ENCODE results near the gene PLOD3. TPM values are rescaled to one million over a fixed set of nuclear protein-coding genes. Genes with fewer than 3 reads are reported as not detected.
"Not testable (repeated sequence)": the region's sequence is repeated elsewhere in the genome, so short reads cannot be mapped to it uniquely, and the experiment has no call there.

The PLOD3 gene
- 10 to 100 TPM; 48.9 to 51.0 TPM for total RNA-seq

- peak within 1 kb of the TSS; percentile 88 for H3K27ac Mint-ChIP-seq
- POLR2A ChIA-PET = interaction anchor here (0.6 to 2.6 kb wide), 17 partner anchors 8 to 1135 kb away, joined by 3 to 36 read pairs (median 5); partner anchors contain the start of genes FIS1, IFT22, MOGAT3 and SRRT
- no peaks in the 10 kb centered on the region for H3K9me3 Mint-ChIP-seq
- peaks cover 22% of the 10 kb centered on the region for H3K4me1 Mint-ChIP-seq
- DNase-seq = peak; percentile 91
- no peaks in the 10 kb centered on the region for H3K27me3 Mint-ChIP-seq
- H3K4me3 Mint-ChIP-seq = peak within 1 kb of the TSS; percentile 90
- peaks cover 8% of the 10 kb centered on the region for H3K36me3 Mint-ChIP-seq
- ATAC-seq (ENCODE audit: low read depth) = peak; percentile 79
Observed at GRCh38 chr7:101217388-101218235, at the start of gene PLOD3, which contains the start of gene ZNHIT1. Gene PLOD3, minus strand, starts transcription at chr7:101217581. Its CDS starts 307 bp downstream, at chr7:101217274. Gene ZNHIT1, plus strand, starts transcription at chr7:101218165. Its CDS starts 31 bp downstream, at chr7:101218196.

- no peaks in the 10 kb centered on the region for H3K4me1 Mint-ChIP-seq
- ATAC-seq (ENCODE audit: low read depth) = no peak
- H3K9me3 Mint-ChIP-seq = no peaks in the 10 kb centered on the region
- H3K27ac Mint-ChIP-seq = no peak overlapping the region
- no peak overlapping the region for H3K4me3 Mint-ChIP-seq
- peaks cover 2% of the 10 kb centered on the region for H3K27me3 Mint-ChIP-seq
- H3K36me3 Mint-ChIP-seq = no peaks in the 10 kb centered on the region
- POLR2A ChIA-PET = no interaction called here
- no peak for DNase-seq
Observed at GRCh38 chr7:101265622-101266516, 48.5 kb upstream of the PLOD3 start.

GRCh38 chr7:101264102-101264706, 46.8 kb upstream of the PLOD3 start:
- POLR2A ChIA-PET, H3K4me3 Mint-ChIP-seq, H3K27me3 Mint-ChIP-seq: not testable (repeated sequence)

GRCh38 chr7:101258243-101258731, 40.9 kb upstream of the PLOD3 start:
- DNase-seq = no peak
- Mint-ChIP-seq H3K4me1 (no peaks in the 10 kb centered on the region), H3K27me3 (peaks cover 11% of the 10 kb centered on the region), H3K27ac (no peak overlapping the region), H3K36me3 (no peaks in the 10 kb centered on the region), H3K4me3 (no peak overlapping the region), H3K9me3 (no peaks in the 10 kb centered on the region)
- POLR2A ChIA-PET = no interaction called here
- ATAC-seq (ENCODE audit: low read depth) = no peak

More at GRCh38 chr7:101264102-101264706, 46.8 kb upstream of the PLOD3 start:
- H3K27ac Mint-ChIP-seq; H3K36me3 Mint-ChIP-seq; DNase-seq; ATAC-seq (ENCODE audit: low read depth); H3K4me1 Mint-ChIP-seq; H3K9me3 Mint-ChIP-seq: not testable (repeated sequence)

- H3K36me3 Mint-ChIP-seq = peaks cover 5% of the 10 kb centered on the region
- POLR2A ChIA-PET = no interaction called here
- no peaks in the 10 kb centered on the region for H3K9me3 Mint-ChIP-seq
- peaks cover 10% of the 10 kb centered on the region for H3K27me3 Mint-ChIP-seq
- H3K4me1 Mint-ChIP-seq = peaks cover 10% of the 10 kb centered on the region
- H3K4me3 Mint-ChIP-seq = no peak overlapping the region
- DNase-seq (no peak), ATAC-seq (ENCODE audit: low read depth) (no peak)
- no peak overlapping the region for H3K27ac Mint-ChIP-seq
Observed at GRCh38 chr7:101255796-101256195, 38.4 kb upstream of the PLOD3 start.

GRCh38 chr7:101253199-101253598, 35.8 kb upstream of the PLOD3 start:
- DNase-seq; H3K27me3 Mint-ChIP-seq; H3K36me3 Mint-ChIP-seq; H3K9me3 Mint-ChIP-seq; ATAC-seq (ENCODE audit: low read depth): not testable (repeated sequence)
- POLR2A ChIA-PET = interaction anchor here (1.2 to 2.4 kb wide), 4 partner anchors 9 to 168 kb away, joined by 3 to 13 read pairs (median 9); partner anchors contain the start of genes PLOD3, TRIM56 and ZNHIT1
- H3K27ac Mint-ChIP-seq = peak overlapping the region; percentile 98
- H3K4me3 Mint-ChIP-seq = peak overlapping the region; percentile 99
- peaks cover 18% of the 10 kb centered on the region for H3K4me1 Mint-ChIP-seq

GRCh38 chr7:101251871-101252659, 34.7 kb upstream of the PLOD3 start:
- DNase-seq (peak; percentile 99), ATAC-seq (ENCODE audit: low read depth) (peak; percentile 100)
- Mint-ChIP-seq H3K27me3 (peaks cover 5% of the 10 kb centered on the region), H3K4me1 (peaks cover 20% of the 10 kb centered on the region), H3K9me3 (no peaks in the 10 kb centered on the region), H3K36me3 (peaks cover 6% of the 10 kb centered on the region), H3K27ac (peak overlapping the region; percentile 98), H3K4me3 (peak overlapping the region; percentile 99)
- POLR2A ChIA-PET = interaction anchor here (1.0 to 2.4 kb wide), 6 partner anchors 9 to 167 kb away, joined by 3 to 13 read pairs (median 6); partner anchors contain the start of genes IFT22, PLOD3, SERPINE1 and TRIM56

- H3K4me1 Mint-ChIP-seq = peaks cover 27% of the 10 kb centered on the region
- H3K36me3 Mint-ChIP-seq = peaks cover 11% of the 10 kb centered on the region
- DNase-seq (no peak), ATAC-seq (ENCODE audit: low read depth) (no peak)
- no peaks in the 10 kb centered on the region for H3K9me3 Mint-ChIP-seq
- POLR2A ChIA-PET = interaction anchor here (0.6 to 0.7 kb wide), 3 partner anchors 9 to 41 kb away, joined by 4 read pairs; no protein-coding TSS in a partner anchor
- H3K27me3 Mint-ChIP-seq = peaks cover 3% of the 10 kb centered on the region
- H3K27ac Mint-ChIP-seq = no peak overlapping the region
- peak overlapping the region; percentile 99 for H3K4me3 Mint-ChIP-seq
Observed at GRCh38 chr7:101250324-101250723, 32.9 kb upstream of the PLOD3 start.

- DNase-seq = no peak
- peaks cover 2% of the 10 kb centered on the region for H3K27me3 Mint-ChIP-seq
- peaks cover 36% of the 10 kb centered on the region for H3K4me1 Mint-ChIP-seq
- POLR2A ChIA-PET = no interaction called here
- peaks cover 11% of the 10 kb centered on the region for H3K36me3 Mint-ChIP-seq
- H3K27ac Mint-ChIP-seq = peak overlapping the region; percentile 68
- H3K9me3 Mint-ChIP-seq = no peaks in the 10 kb centered on the region
- H3K4me3 Mint-ChIP-seq = no peak overlapping the region
- no peak for ATAC-seq (ENCODE audit: low read depth)
Observed at GRCh38 chr7:101248276-101248675, 30.9 kb upstream of the PLOD3 start.

- Mint-ChIP-seq H3K27me3 (no peaks in the 10 kb centered on the region), H3K27ac (peak overlapping the region; percentile 99), H3K36me3 (peaks cover 7% of the 10 kb centered on the region), H3K4me1 (peaks cover 24% of the 10 kb centered on the region), H3K9me3 (no peaks in the 10 kb centered on the region), H3K4me3 (peak overlapping the region; percentile 98)
- DNase-seq = no peak
- no peak for ATAC-seq (ENCODE audit: low read depth)
- POLR2A ChIA-PET = interaction anchor here (0.8 to 2.7 kb wide), 5 partner anchors 9 to 370 kb away, joined by 3 to 36 read pairs (median 5); partner anchors contain the start of genes IFT22, PLOD3, SRRT and ZNHIT1
Observed at GRCh38 chr7:101245147-101245668, 27.8 kb upstream of the PLOD3 start.

GRCh38 chr7:101244375-101245146, 27.2 kb upstream of the PLOD3 start, which contains the start of gene FIS1:
Gene FIS1, minus strand, starts transcription at chr7:101245081. Its CDS starts 77 bp downstream, at chr7:101245004.
- DNase-seq = peak; percentile 97
- H3K27me3 Mint-ChIP-seq = no peaks in the 10 kb centered on the region
- H3K9me3 Mint-ChIP-seq = no peaks in the 10 kb centered on the region
- peak within 1 kb of the TSS; percentile 99 for H3K27ac Mint-ChIP-seq
- H3K36me3 Mint-ChIP-seq = peaks cover 7% of the 10 kb centered on the region
- POLR2A ChIA-PET = interaction anchor here (0.8 to 2.7 kb wide), 11 partner anchors 8 to 816 kb away, joined by 3 to 36 read pairs (median 5); partner anchors contain the start of genes IFT22, PLOD3, ZCWPW1 and ZNHIT1
- H3K4me1 Mint-ChIP-seq = peaks cover 21% of the 10 kb centered on the region
- peak; percentile 95 for ATAC-seq (ENCODE audit: low read depth)
- H3K4me3 Mint-ChIP-seq = peak within 1 kb of the TSS; percentile 98
